Upper lobe of left lung (tissue), 6 donors: Measurements from ENCODE around the gene NBAS. TPM values are rescaled to one million over a fixed set of nuclear protein-coding genes. Genes with fewer than 3 reads are reported as not detected.

Experiments
- ATAC-seq, 2 donors: fragments of 200-7000 bp; cut with Tn5 transposase; one replicate each; pipeline ENCODE4 v1.9.1; 2022; ENCODE audit warnings: mild to moderate bottlenecking in 2 of 2, moderate library complexity in 2 of 2; ENCODE audit not compliant: low FRiP score in 2 of 2
- DNase-seq, 2 donors: peaks; one replicate each; pipeline ENCODE4 v3.0.0-alpha.2; 2019 to 2020
- H3K27ac ChIP-seq, 4 donors: fragments of 200-600 bp; sonication (generic); one replicate each; pipeline ENCODE4 v1.5.1; 2016 to 2019
- H3K27me3 ChIP-seq, 4 donors: fragments of 200-600 bp; sonication (generic); one replicate each; pipeline ENCODE4 v1.5.1; 2017 to 2019
- H3K36me3 ChIP-seq, 4 donors: fragments of 200-600 bp; sonication (generic); one replicate each; pipeline ENCODE4 v1.5.1; 2016 to 2019
- H3K4me1 ChIP-seq, 4 donors: fragments of 200-600 bp; sonication (generic); one replicate each; pipeline ENCODE4 v1.5.1; 2018 to 2019
- H3K4me3 ChIP-seq, 4 donors: fragments of 200-600 bp; sonication (generic); one replicate each; pipeline ENCODE4 v1.5.1; 2017 to 2019; ENCODE audit warnings: mild to moderate bottlenecking in 2 of 4, moderate library complexity in 1 of 4
- H3K9me3 ChIP-seq, 4 donors: fragments of 200-600 bp; sonication (generic); one replicate each; pipeline ENCODE4 v1.5.1; 2018 to 2019
- CTCF ChIP-seq, 6 experiments: fragments of 450-650 bp in 4 of 6; fragments of 200-600 bp in 2 of 6; sonication (generic) in 2 of 6; IDR thresholded peaks; one replicate each; pipeline ENCODE4 v1.5.1; 2016 to 2019; ENCODE audit warnings: antibody characterized with exemption in 6 of 6
- EP300 ChIP-seq, 4 donors: sonication (generic); formaldehyde crosslinking; IDR thresholded peaks; one replicate each; pipeline ENCODE4 v1.5.1; 2017; ENCODE audit warnings: antibody characterized with exemption in 4 of 4, control low read depth in 2 of 4
- POLR2A ChIP-seq, 4 donors: fragments of 450-650 bp; IDR thresholded peaks; one replicate each; pipeline ENCODE4 v1.5.1; 2016 to 2017; ENCODE audit warnings: antibody characterized with exemption in 4 of 4, mild to moderate bottlenecking in 2 of 4
- POLR2AphosphoS5 ChIP-seq, 2 donors: sonication (generic); formaldehyde crosslinking; IDR thresholded peaks; one replicate each; pipeline ENCODE4 v1.5.1; 2017; ENCODE audit warnings: antibody characterized with exemption in 2 of 2
- WGBS, 2 donors: methylation state at CpG; one replicate each; pipeline ENCODE4 v1.1.5; 2017 to 2018; 5-methylcytosine and 5-hydroxymethylcytosine counted together
- total RNA-seq, 6 donors: library from RNA; depleted of rRNA in 4 of 6; stranded (reverse); fragments of >200 nt in 4 of 6; gene quantifications; one replicate each; pipeline versions ENCODE4 v1.1.0 to v1.2.1, GENCODE V29; 2016 to 2021
- donor health status: DM: no; HTN: no; CAD: no; lungs with moderate emphysema.
- donor health status: DM: no; HTN: yes; CAD: no; lungs with severe emphysema.

Gene NBAS
- total RNA-seq, 6 donors from 2014 or later: 33.2 to 75.5 (median 43.1) TPM

- ATAC-seq (no peak), DNase-seq (no peak)
- WGBS, 2 donors: 90 to 92% methylated on average over 4 of the region's 4 CpGs
- Histone ChIP-seq H3K27me3 (no peaks in the 10 kb centered on the region), H3K4me1 (peaks cover 14 to 16% (median 14%) of the 10 kb centered on the region in 4 donors), H3K36me3 (peaks cover 0 to 21% (median 0%) of the 10 kb centered on the region in 4 donors), H3K4me3 (no peak overlapping the region), H3K9me3 (no peaks in the 10 kb centered on the region), H3K27ac (no peak overlapping the region)
- no peak for TF ChIP-seq EP300 (IDR thresholded peaks at IDR 0.05)
- no peak for TF ChIP-seq POLR2A (IDR thresholded peaks at IDR 0.05)
- TF ChIP-seq POLR2AphosphoS5 (IDR thresholded peaks at IDR 0.05): no peak
- TF ChIP-seq CTCF (IDR thresholded peaks at IDR 0.05): no peak
Measured at GRCh38 chr2:15556311-15556930, 4.7 kb downstream of the NBAS start.

GRCh38 chr2:15555760-15556193 lies 5.4 kb downstream of the NBAS start:
- no peak overlapping the region for H3K27ac ChIP-seq
- no peaks in the 10 kb centered on the region for H3K27me3 ChIP-seq
- WGBS, 2 donors: 90 to 94% methylated on average over 3 of the region's 3 CpGs
- DNase-seq (no peak), ATAC-seq (no peak)
- TF ChIP-seq POLR2AphosphoS5 (IDR thresholded peaks at IDR 0.05) (no peak), CTCF (IDR thresholded peaks at IDR 0.05) (no peak), POLR2A (IDR thresholded peaks at IDR 0.05) (no peak), EP300 (IDR thresholded peaks at IDR 0.05) (no peak)
- no peak overlapping the region for H3K4me3 ChIP-seq
- peaks cover 14 to 16% (median 14%) of the 10 kb centered on the region in 4 donors for H3K4me1 ChIP-seq
- peaks cover 0 to 21% (median 0%) of the 10 kb centered on the region in 4 donors for H3K36me3 ChIP-seq
- H3K9me3 ChIP-seq: no peaks in the 10 kb centered on the region

- Histone ChIP-seq H3K9me3 (no peaks in the 10 kb centered on the region), H3K36me3 (peaks cover 0 to 28% (median 1%) of the 10 kb centered on the region in 4 donors), H3K4me1 (peaks cover 6 to 11% (median 7%) of the 10 kb centered on the region in 4 donors), H3K27ac (no peak overlapping the region), H3K4me3 (no peak overlapping the region), H3K27me3 (no peaks in the 10 kb centered on the region)
- no peak for ATAC-seq
- TF ChIP-seq CTCF (IDR thresholded peaks at IDR 0.05) (no peak), POLR2A (IDR thresholded peaks at IDR 0.05) (no peak), POLR2AphosphoS5 (IDR thresholded peaks at IDR 0.05) (no peak), EP300 (IDR thresholded peaks at IDR 0.05) (no peak)
- DNase-seq: no peak
- WGBS, 2 donors: 87 to 93% methylated on average over 5 of the region's 5 CpGs
Measured at GRCh38 chr2:15554525-15555218, 6.5 kb downstream of the NBAS start.

- no peak for TF ChIP-seq CTCF (IDR thresholded peaks at IDR 0.05)
- no peak for TF ChIP-seq POLR2A (IDR thresholded peaks at IDR 0.05)
- TF ChIP-seq EP300 (IDR thresholded peaks at IDR 0.05): no peak
- no peak for TF ChIP-seq POLR2AphosphoS5 (IDR thresholded peaks at IDR 0.05)
Measured at GRCh38 chr2:15553951-15554350, 7.2 kb downstream of the NBAS start.

More at GRCh38 chr2:15553951-15554350, 7.2 kb downstream of the NBAS start:
- ATAC-seq (no peak), DNase-seq (no peak)
- no peaks in the 10 kb centered on the region for H3K27me3 ChIP-seq
- H3K4me1 ChIP-seq: peaks cover 0 to 5% (median 2%) of the 10 kb centered on the region in 4 donors
- H3K4me3 ChIP-seq: no peak overlapping the region
- 86 to 92% methylated on average over 3 of the region's 3 CpGs for WGBS, 2 donors
- no peaks in the 10 kb centered on the region for H3K9me3 ChIP-seq
- peaks cover 0 to 35% (median 4%) of the 10 kb centered on the region in 4 donors for H3K36me3 ChIP-seq
- H3K27ac ChIP-seq: no peak overlapping the region
